Esophagus muscularis mucosa (tissue), 4 donors: ENCODE measurements around the gene MAMDC2. TPM values are rescaled to one million over a fixed set of nuclear protein-coding genes. Genes with fewer than 3 reads are reported as not detected.

Experiments used
- DNase-seq: peaks from one replicate; pipeline ENCODE4 v3.0.0-alpha.2; 2017; ENCODE audit errors: extremely low spot score
- H3K27ac ChIP-seq, 4 donors: fragments of 200-600 bp; sonication (generic); replicated peaks in 1 of 4; 1 replicate in 3 of 4; 2 replicates in 1 of 4; pipeline ENCODE4 v1.5.1; 2016 to 2019; ENCODE audit warnings: mild to moderate bottlenecking in 1 of 4
- H3K27me3 ChIP-seq, 4 donors: fragments of 200-600 bp; sonication (generic); one replicate each; pipeline versions ENCODE4 v1.5.1 to v1.6.0; 2016 to 2019
- H3K36me3 ChIP-seq, 4 donors: fragments of 200-600 bp; sonication (generic); one replicate each; pipeline ENCODE4 v1.5.1; 2016 to 2019
- H3K4me1 ChIP-seq, 4 donors: fragments of 200-600 bp; sonication (generic); one replicate each; pipeline ENCODE4 v1.5.1; 2016 to 2019
- H3K4me3 ChIP-seq, 4 donors: fragments of 200-600 bp; sonication (generic); 1 replicate in 2 of 4; 2 replicates in 2 of 4; pipeline ENCODE4 v1.5.1; 2016 to 2019; ENCODE audit warnings: mild to moderate bottlenecking in 4 of 4, moderate library complexity in 1 of 4
- H3K9me3 ChIP-seq, 4 donors: fragments of 200-600 bp; sonication (generic); 1 replicate in 3 of 4; 2 replicates in 1 of 4; pipeline ENCODE4 v1.5.1; 2016 to 2019
- CTCF ChIP-seq, 3 experiments: fragments of 200-600 bp in 2 of 3; fragments of 450-650 bp in 1 of 3; sonication (generic) in 2 of 3; IDR thresholded peaks; one replicate each; pipeline ENCODE4 v1.5.1; 2017 to 2019; ENCODE audit warnings: antibody characterized with exemption in 3 of 3, mild to moderate bottlenecking in 2 of 3, moderate library complexity in 1 of 3
- EP300 ChIP-seq: sonication (generic); formaldehyde crosslinking; IDR thresholded peaks from one replicate; pipeline ENCODE4 v1.6.1; 2017; ENCODE audit warnings: antibody characterized with exemption
- POLR2A ChIP-seq: fragments of 450-650 bp; IDR thresholded peaks from one replicate; pipeline ENCODE4 v1.6.1; 2017; ENCODE audit warnings: antibody characterized with exemption, moderate library complexity, mild to moderate bottlenecking, low read depth
- POLR2AphosphoS5 ChIP-seq, 2 donors: sonication (generic); formaldehyde crosslinking; IDR thresholded peaks; one replicate each; pipeline ENCODE4 v1.6.1; 2017; ENCODE audit warnings: antibody characterized with exemption in 2 of 2
- WGBS: methylation state at CpG from one replicate; pipeline ENCODE4 v1.1.5; 2018; 5-methylcytosine and 5-hydroxymethylcytosine counted together
- intact Hi-C: fragments of 100-400 bp; cut with DNase I; formaldehyde crosslinking; loops from one replicate; pipeline ENCODE4 v1.15.1; 2023
- total RNA-seq, 4 donors: library from RNA; depleted of rRNA; stranded (reverse); fragments of >200 nt; gene quantifications; one replicate each; pipeline versions ENCODE4 v1.1.0 to v1.2.1, GENCODE V29; 2016

The MAMDC2 gene
- total RNA-seq, 4 donors from 2014 or later = 115 to 147 (median 126) TPM

DNA sequence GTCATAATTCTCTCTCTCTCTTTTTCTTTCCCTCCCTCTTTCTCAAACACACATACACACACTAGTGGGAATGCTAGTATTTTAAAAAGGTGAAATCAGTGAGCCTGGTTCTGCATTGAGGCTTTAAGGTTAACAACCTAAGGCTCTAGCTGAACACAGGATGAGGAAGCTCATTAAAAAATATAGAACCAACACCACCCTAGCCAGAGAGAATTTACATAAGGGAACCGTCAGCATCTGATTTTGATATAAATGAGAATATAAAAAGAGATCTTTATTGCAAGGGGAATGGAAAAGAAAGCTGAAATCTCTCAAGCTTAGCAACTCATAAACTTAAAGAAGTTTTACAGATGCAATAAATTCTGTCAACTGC, 100.5 kb downstream of the MAMDC2 start:
- DNase-seq = no peak
- no peak for TF ChIP-seq CTCF (IDR thresholded peaks at IDR 0.05)
- TF ChIP-seq POLR2A = no peak
- no peak for TF ChIP-seq EP300
- TF ChIP-seq POLR2AphosphoS5 (IDR thresholded peaks at IDR 0.05) = no peak
- no peak overlapping the region for H3K4me3 ChIP-seq
- intact Hi-C loops = no loop called here
- peaks cover 0 to 9% (median 7%) of the 10 kb centered on the region in 4 donors for H3K4me1 ChIP-seq
- no peak overlapping the region for H3K27ac ChIP-seq
- no peaks in the 10 kb centered on the region for H3K9me3 ChIP-seq
- 89% methylated on average over 1 of the region's 1 CpG for whole genome bisulfite sequencing
- H3K27me3 ChIP-seq = no peaks in the 10 kb centered on the region
- peaks cover 0 to 86% (median 62%) of the 10 kb centered on the region in 4 donors for H3K36me3 ChIP-seq

DNA sequence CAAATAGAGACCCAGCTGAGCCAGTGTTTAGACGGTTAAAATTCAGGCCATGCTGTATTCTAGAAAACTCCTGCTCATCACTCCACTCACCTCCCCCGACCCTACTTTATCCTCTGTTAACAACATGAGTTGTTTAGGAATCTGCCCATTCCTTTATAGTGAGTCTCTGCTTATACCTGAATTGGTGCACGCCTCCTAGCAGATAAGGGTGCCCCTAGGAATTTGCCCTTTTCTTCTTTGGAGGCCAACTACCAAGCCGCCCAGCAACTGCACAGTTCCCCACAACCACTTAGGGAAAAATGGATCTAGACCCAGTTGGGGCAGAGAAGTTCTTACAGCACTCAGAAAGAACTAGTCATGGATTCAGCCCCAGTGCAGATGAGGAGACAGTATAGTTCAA, 102.3 kb downstream of the MAMDC2 start:
- Histone ChIP-seq H3K9me3 (no peaks in the 10 kb centered on the region), H3K27ac (no peak overlapping the region), H3K27me3 (no peaks in the 10 kb centered on the region), H3K36me3 (peaks cover 0 to 91% (median 60%) of the 10 kb centered on the region in 4 donors), H3K4me3 (no peak overlapping the region), H3K4me1 (peaks cover 0 to 24% (median 13%) of the 10 kb centered on the region in 4 donors)
- DNase-seq = peak; percentile 42
- intact Hi-C loops = no loop called here
- WGBS = 90% methylated on average over 4 of the region's 4 CpGs
- TF ChIP-seq EP300 = no peak
- no peak for TF ChIP-seq POLR2AphosphoS5 (IDR thresholded peaks at IDR 0.05)
- TF ChIP-seq POLR2A = no peak
- no peak for TF ChIP-seq CTCF (IDR thresholded peaks at IDR 0.05)

DNA sequence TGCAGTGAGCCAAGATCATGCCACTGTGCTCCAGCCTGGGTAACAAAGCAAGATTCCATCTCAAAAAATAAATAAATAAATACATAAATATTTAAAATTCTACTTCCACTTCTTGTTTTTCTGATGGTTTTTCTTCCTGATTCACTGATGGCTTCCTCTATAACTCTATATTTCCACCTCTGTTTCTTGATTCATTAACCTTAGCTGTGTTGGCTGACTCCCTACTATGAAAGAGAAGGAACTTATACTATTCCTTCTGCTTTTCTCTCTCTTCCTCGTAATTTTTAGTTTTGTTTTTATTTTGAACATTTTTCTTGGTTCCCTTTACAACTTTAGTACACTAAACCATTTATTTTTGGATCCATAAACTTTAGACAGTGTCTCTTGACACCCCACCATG, 103.5 kb downstream of the MAMDC2 start:
- TF ChIP-seq CTCF (IDR thresholded peaks at IDR 0.05) (no peak), EP300 (no peak), POLR2AphosphoS5 (IDR thresholded peaks at IDR 0.05) (no peak), POLR2A (no peak)
- Histone ChIP-seq H3K4me1 (peaks cover under 1 to 37% (median 22%) of the 10 kb centered on the region in 4 donors), H3K36me3 (peaks cover 0 to 88% (median 54%) of the 10 kb centered on the region in 4 donors), H3K9me3 (no peaks in the 10 kb centered on the region), H3K27ac (no peak overlapping the region), H3K4me3 (no peak overlapping the region), H3K27me3 (no peaks in the 10 kb centered on the region)
- 85% methylated on average over 1 of the region's 1 CpG for WGBS
- intact Hi-C loops = no loop called here
- DNase-seq = no peak

- Histone ChIP-seq H3K36me3 (peaks cover 0 to 83% (median 52%) of the 10 kb centered on the region in 4 donors), H3K27me3 (no peaks in the 10 kb centered on the region), H3K9me3 (no peaks in the 10 kb centered on the region), H3K27ac (no peak overlapping the region), H3K4me1 (peaks cover 2 to 40% (median 25%) of the 10 kb centered on the region in 4 donors), H3K4me3 (no peak overlapping the region)
- no peak for DNase-seq
- intact Hi-C loops = no loop called here
- TF ChIP-seq POLR2A (no peak), POLR2AphosphoS5 (IDR thresholded peaks at IDR 0.05) (no peak)
- WGBS = 89% methylated on average over 3 of the region's 3 CpGs
Measured at GRCh38 chr9:70147651-70148050, 104.0 kb downstream of the MAMDC2 start.

DNA sequence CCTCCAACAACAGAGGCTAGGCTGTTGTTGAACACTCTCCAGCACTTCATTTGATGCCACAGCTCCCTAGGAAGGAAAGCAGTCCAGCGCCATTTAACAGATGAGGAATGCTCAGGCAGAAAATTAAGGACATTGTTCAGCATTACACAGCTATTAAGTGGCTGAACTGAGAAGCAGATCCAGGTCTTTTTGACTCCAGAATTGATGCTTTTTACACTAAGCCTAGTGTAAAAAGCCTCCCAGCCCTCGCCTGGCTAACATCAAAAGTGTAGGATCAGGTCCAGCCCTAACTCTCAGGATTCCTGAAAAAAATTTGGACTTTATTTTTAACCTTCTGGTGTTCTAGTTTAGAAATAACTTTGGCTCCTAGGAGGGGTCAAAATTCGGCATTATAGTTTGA, 108.7 kb downstream of the MAMDC2 start:
- 41% methylated on average over 3 of the region's 3 CpGs for WGBS
- Histone ChIP-seq H3K27ac (peak overlapping the region in 3 of 4 donors; percentile 10 to 43 (median 20)), H3K4me3 (no peak overlapping the region), H3K27me3 (no peaks in the 10 kb centered on the region), H3K9me3 (no peaks in the 10 kb centered on the region), H3K36me3 (peaks cover 0 to 61% (median 30%) of the 10 kb centered on the region in 4 donors), H3K4me1 (peaks cover 2 to 63% (median 45%) of the 10 kb centered on the region in 4 donors)
- no peak for DNase-seq
- TF ChIP-seq EP300 (no peak), POLR2AphosphoS5 (IDR thresholded peaks at IDR 0.05) (peak in 1 of 2 donors; percentile 24)
- intact Hi-C loops = no loop called here

DNA sequence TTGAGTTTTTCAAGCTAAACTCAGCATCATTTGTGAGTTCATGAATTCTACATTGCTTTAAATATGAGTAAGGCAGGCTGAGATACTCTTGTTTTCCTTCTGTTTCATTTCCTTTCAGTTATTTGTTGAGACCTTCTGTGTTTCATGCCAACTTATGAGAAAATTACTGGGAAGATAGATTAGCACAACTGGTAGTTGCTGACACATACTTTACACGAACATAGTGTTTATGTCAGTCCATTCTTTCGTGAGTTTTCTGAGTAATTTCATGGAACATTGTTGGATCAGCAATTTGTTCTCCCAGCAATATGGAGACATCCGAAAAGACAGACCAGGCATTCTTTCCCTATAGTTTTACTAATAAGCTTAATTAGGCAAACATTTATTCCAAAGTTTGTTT, 113.1 kb downstream of the MAMDC2 start:
- peak overlapping the region; percentile 21 to 57 (median 32) for H3K27ac ChIP-seq
- peaks cover 9 to 81% (median 68%) of the 10 kb centered on the region in 4 donors for H3K4me1 ChIP-seq
- WGBS = 50% methylated on average over 3 of the region's 3 CpGs
- H3K9me3 ChIP-seq = no peaks in the 10 kb centered on the region
- peaks cover 0 to 47% (median 17%) of the 10 kb centered on the region in 4 donors for H3K36me3 ChIP-seq
- TF ChIP-seq POLR2A = no peak
- TF ChIP-seq CTCF (IDR thresholded peaks at IDR 0.05) = no peak
- no peak for TF ChIP-seq POLR2AphosphoS5 (IDR thresholded peaks at IDR 0.05)
- TF ChIP-seq EP300 = no peak
- intact Hi-C loops = no loop called here
- no peak for DNase-seq
- no peaks in the 10 kb centered on the region for H3K27me3 ChIP-seq
- no peak overlapping the region for H3K4me3 ChIP-seq
